Thoracic aorta endothelial cell (primary cell): ENCODE results near the gene MTFR2. TPM values are rescaled to one million over a fixed set of nuclear protein-coding genes. Genes with fewer than 3 reads are reported as not detected.

Source experiments
- total RNA-seq: library from RNA; depleted of rRNA; stranded (reverse); fragments of >200 nt; gene quantifications from 2 replicates; pipeline ENCODE4 v1.2.3, GENCODE V29; 2012

Gene MTFR2
- 8.0 and 9.0 TPM in 2 replicates for total RNA-seq

GRCh38 chr6:136249811-136250685, at the start of gene MTFR2:
TSS of gene MTFR2 (minus strand) at chr6:136250311. CDS start at chr6:136249099, 1,212 bp downstream.

GRCh38 chr6:136289579-136290409, 39.7 kb upstream of the MTFR2 start, which contains the start of gene BCLAF1:
TSS of gene BCLAF1 (minus strand) at chr6:136289846. CDS start at chr6:136279866, 9,980 bp downstream.

Other genes with a start within 250 kb of the MTFR2 start
- 220 and 268 TPM in 2 replicates for gene BCLAF1, start 39.5 kb upstream of the MTFR2 start, total RNA-seq